H9 (cell line): Measurements from ENCODE around the gene CCDC80. TPM values are rescaled to one million over a fixed set of nuclear protein-coding genes. Genes with fewer than 3 reads are reported as not detected.

ENCODE experiments used
- DNase-seq: peaks from one replicate; pipeline ENCODE4 v3.0.0-alpha.2; 2017
- H2AFZ ChIP-seq: one replicate; pipeline ENCODE4 v1.6.1; 2013; ENCODE audit warnings: mild to moderate bottlenecking, low read length, control low read depth, moderate library complexity
- H2AK5ac ChIP-seq: 2 replicates; pipeline ENCODE4 v1.6.1; 2013; ENCODE audit warnings: low read length, control low read depth, mixed read lengths; ENCODE audit not compliant: insufficient read length
- H2BK120ac ChIP-seq: one replicate; pipeline ENCODE4 v1.6.1; 2013; ENCODE audit warnings: low read depth, mild to moderate bottlenecking, low read length, control low read depth, inconsistent platforms; ENCODE audit not compliant: poor library complexity, severe bottlenecking
- H2BK12ac ChIP-seq: 2 replicates; pipeline ENCODE4 v1.6.1; 2013; ENCODE audit warnings: low read length, control low read depth, mixed read lengths, low read depth; ENCODE audit not compliant: insufficient read length
- H2BK15ac ChIP-seq: 2 replicates; pipeline ENCODE4 v1.6.1; 2013; ENCODE audit warnings: low read depth, low read length, control low read depth
- H2BK20ac ChIP-seq: one replicate; pipeline ENCODE4 v1.6.1; 2013; ENCODE audit warnings: low read depth, mild to moderate bottlenecking, low read length, control low read depth, inconsistent platforms; ENCODE audit not compliant: poor library complexity, severe bottlenecking
- H2BK5ac ChIP-seq: 2 replicates; pipeline ENCODE4 v1.6.1; 2013; ENCODE audit warnings: low read length, control low read depth, mixed read lengths; ENCODE audit not compliant: insufficient read length
- H3K14ac ChIP-seq: 2 replicates; pipeline ENCODE4 v1.6.1; 2013; ENCODE audit warnings: low read length, control low read depth; ENCODE audit not compliant: insufficient read depth
- H3K18ac ChIP-seq: 2 replicates; pipeline ENCODE4 v1.6.1; 2013; ENCODE audit warnings: low read depth, mild to moderate bottlenecking, mixed read lengths, low read length, control low read depth; ENCODE audit not compliant: insufficient read length
- H3K23ac ChIP-seq: 2 replicates; pipeline ENCODE4 v1.6.1; 2013; ENCODE audit warnings: low read length, control low read depth, mixed read lengths, low read depth; ENCODE audit not compliant: insufficient read length
- H3K23me2 ChIP-seq: 2 replicates; pipeline ENCODE4 v1.6.1; 2013; ENCODE audit warnings: low read depth, mild to moderate bottlenecking, mixed read lengths, low read length, control low read depth; ENCODE audit not compliant: insufficient read length, poor library complexity, severe bottlenecking
- H3K27ac ChIP-seq: 2 replicates; pipeline ENCODE4 v1.5.1; 2013; ENCODE audit warnings: low read length, control low read depth, mixed read lengths, low read depth; ENCODE audit not compliant: insufficient read length
- H3K27me3 ChIP-seq: 2 replicates; pipeline ENCODE4 v1.6.1; 2013; ENCODE audit warnings: low read length, control low read depth, inconsistent platforms; ENCODE audit not compliant: insufficient read depth
- H3K4ac ChIP-seq: 2 replicates; pipeline ENCODE4 v1.6.1; 2013; ENCODE audit warnings: low read depth, mild to moderate bottlenecking, control low read depth, inconsistent platforms, low read length, moderate library complexity
- H3K4me1 ChIP-seq: 2 replicates; pipeline ENCODE4 v1.6.1; 2013; ENCODE audit warnings: low read length, control low read depth, inconsistent platforms; ENCODE audit not compliant: insufficient read depth
- H3K4me2 ChIP-seq: 2 replicates; pipeline ENCODE4 v1.6.1; 2013; ENCODE audit warnings: low read length, control low read depth, mixed read lengths; ENCODE audit not compliant: insufficient read length, insufficient read depth
- H3K56ac ChIP-seq: 2 replicates; pipeline ENCODE4 v1.6.1; 2013; ENCODE audit warnings: low read depth, mild to moderate bottlenecking, mixed read lengths, low read length, control low read depth; ENCODE audit not compliant: insufficient read length
- H3K79me1 ChIP-seq: 2 replicates; pipeline ENCODE4 v1.6.1; 2013; ENCODE audit warnings: low read depth, mild to moderate bottlenecking, moderate library complexity, low read length, control low read depth, inconsistent platforms; ENCODE audit not compliant: insufficient read depth, poor library complexity, severe bottlenecking
- H3K79me2 ChIP-seq: 2 replicates; pipeline ENCODE4 v1.6.1; 2013; ENCODE audit warnings: low read length, control low read depth, inconsistent platforms; ENCODE audit not compliant: insufficient read depth
- H3K9ac ChIP-seq: 2 replicates; pipeline ENCODE4 v1.6.1; 2013; ENCODE audit warnings: low read length, control low read depth, mixed read lengths; ENCODE audit not compliant: insufficient read length; ENCODE audit errors: extremely low read depth
- H3K9me3 ChIP-seq: one replicate; pipeline ENCODE4 v1.6.1; 2013; ENCODE audit warnings: low read depth, low read length, inconsistent platforms; ENCODE audit not compliant: control insufficient read depth
- H3T11ph ChIP-seq: one replicate; pipeline ENCODE4 v1.6.1; 2013; ENCODE audit warnings: mild to moderate bottlenecking, low read length, control low read depth, inconsistent platforms
- H4K20me1 ChIP-seq: one replicate; pipeline ENCODE4 v1.6.1; 2013; ENCODE audit not compliant: control insufficient read depth, insufficient read length, insufficient read depth
- H4K5ac ChIP-seq: 2 replicates; pipeline ENCODE4 v1.6.1; 2013; ENCODE audit warnings: low read depth, mild to moderate bottlenecking, mixed read lengths, low read length, control low read depth; ENCODE audit not compliant: insufficient read length
- H4K8ac ChIP-seq: replicated peaks from 2 replicates; pipeline ENCODE4 v1.6.1; 2013; ENCODE audit warnings: low read length, control low read depth, mixed read lengths, low read depth; ENCODE audit not compliant: insufficient read length
- H4K91ac ChIP-seq: 2 replicates; pipeline ENCODE4 v1.6.1; 2013; ENCODE audit warnings: low read depth, mild to moderate bottlenecking, moderate library complexity, mixed read lengths, low read length, control low read depth; ENCODE audit not compliant: insufficient read length
- H3K27ac Mint-ChIP-seq, 3 experiments: 2 replicates in 2 of 3; 3 replicates in 1 of 3; pipeline ENCODE4 v1.8.0; 2020 to 2021; ENCODE audit warnings: mixed read lengths in 3 of 3, mild to moderate bottlenecking in 1 of 3, moderate library complexity in 1 of 3
- H3K27me3 Mint-ChIP-seq: 2 replicates; pipeline ENCODE4 v1.8.0; 2021; ENCODE audit warnings: low read depth, mild to moderate bottlenecking, moderate library complexity, mixed read lengths
- H3K36me3 Mint-ChIP-seq, 3 experiments: 2 replicates in 2 of 3; 3 replicates in 1 of 3; pipeline ENCODE4 v1.8.0; 2020 to 2021; ENCODE audit warnings: low read depth in 3 of 3, mixed read lengths in 3 of 3; ENCODE audit not compliant: insufficient read depth in 1 of 3
- H3K4me1 Mint-ChIP-seq, 2 experiments: 2 replicates each; pipeline ENCODE4 v1.8.0; 2020; ENCODE audit warnings: mixed read lengths in 2 of 2
- H3K4me3 Mint-ChIP-seq, 2 experiments: 2 replicates in 1 of 2; 3 replicates in 1 of 2; pipeline ENCODE4 v1.8.0; 2020 to 2021; ENCODE audit warnings: mild to moderate bottlenecking in 2 of 2, mixed read lengths in 2 of 2, moderate library complexity in 1 of 2
- H3K9me3 Mint-ChIP-seq, 2 experiments: 2 replicates in 1 of 2; 3 replicates in 1 of 2; pipeline ENCODE4 v1.8.0; 2020; ENCODE audit warnings: mild to moderate bottlenecking in 2 of 2, mixed read lengths in 2 of 2, moderate library complexity in 1 of 2
- CTCF ChIP-seq: fragments of 200-600 bp; sonication (generic); conservative IDR thresholded peaks from 3 replicates; pipeline ENCODE4 v1.8.0; 2021; ENCODE audit warnings: antibody characterized with exemption, mild to moderate bottlenecking
- WGBS: extraction: QIAGEN DNeasy Blood & Tissue Kit; methylation state at CpG from one replicate; pipeline ENCODE4 v1.1.7; 2013; ENCODE audit warnings: missing lambda C conversion rate, low lambda C conversion rate, mixed read lengths; ENCODE audit not compliant: insufficient read length; ENCODE audit errors: extremely low coverage; 5-methylcytosine and 5-hydroxymethylcytosine counted together
- total RNA-seq: library from RNA; stranded (reverse); gene quantifications from 2 replicates; pipeline ENCODE4 v1.2.1, GENCODE V29; 2021

Gene CCDC80
- total RNA-seq, 1 experiment from 2014 or later = 5.4 TPM

- Histone ChIP-seq H4K91ac (no peak overlapping the region), H3K56ac (no peak overlapping the region), H3K4ac (no peak overlapping the region), H3K27me3 (no peaks in the 10 kb centered on the region), H4K8ac (no peak overlapping the region), H3K23me2 (no peaks in the 10 kb centered on the region), H2BK5ac (no peak overlapping the region), H3K27ac (no peak overlapping the region), H2BK120ac (no peak overlapping the region), H2AK5ac (no peak overlapping the region), H3K79me2 (no peaks in the 10 kb centered on the region), H2BK20ac (no peak overlapping the region), H3K9me3 (no peaks in the 10 kb centered on the region), H3K79me1 (no peaks in the 10 kb centered on the region), H2BK15ac (no peak overlapping the region), H2AFZ (no peak overlapping the region), H3K14ac (no peak overlapping the region), H3K23ac (no peak overlapping the region), H3K18ac (no peak overlapping the region), H3K9ac (no peak overlapping the region), H3K4me2 (no peak overlapping the region), H4K5ac (no peak overlapping the region), H3K4me1 (no peaks in the 10 kb centered on the region), H4K20me1 (no peaks in the 10 kb centered on the region), H3T11ph (no peak overlapping the region), H2BK12ac (no peak overlapping the region)
- Mint-ChIP-seq H3K27ac (no peak overlapping the region; a peak in 1 of 7 replicates), H3K9me3 (no peaks in the 10 kb centered on the region), H3K4me3 (no peak overlapping the region), H3K27me3 (no peaks in the 10 kb centered on the region), H3K36me3 (peaks cover 13 to 59% (median 49%) of the 10 kb centered on the region in 3 experiments; a peak in 5 of 7 replicates), H3K4me1 (no peaks in the 10 kb centered on the region)
- no peak for DNase-seq
- WGBS = no CpG with 5 or more reads among the region's 1 CpG
- TF ChIP-seq CTCF = no peak
Measured at GRCh38 chr3:112572701-112573100, 68.2 kb downstream of the CCDC80 start.
